Right hindlimb (tissue), 1 donor: ENCODE data around the gene RPA4.
"Not testable (repeated sequence)": the region's sequence is repeated elsewhere in the genome, so short reads cannot be mapped to it uniquely, and the experiment has no call there.

Source experiments
- DNase-seq: peaks from one replicate; pipeline ENCODE4 v3.0.0-alpha.2; 2018

Gene RPA4

GRCh38 chrX:96883608-96884007 lies at the start of gene RPA4:
Gene RPA4, plus strand, starts transcription at chrX:96883908. Its CDS starts 403 bp downstream, at chrX:96884311.
- no peak for DNase-seq

- no peak for DNase-seq
Observed at GRCh38 chrX:96834137-96834536, 49.6 kb upstream of the RPA4 start.

GRCh38 chrX:96835660-96836289 lies 47.9 kb upstream of the RPA4 start:
- DNase-seq = no peak

GRCh38 chrX:96837808-96838207 lies 45.9 kb upstream of the RPA4 start:
- no peak for DNase-seq

- DNase-seq = no peak
Observed at GRCh38 chrX:96838537-96838936, 45.2 kb upstream of the RPA4 start.

GRCh38 chrX:96841325-96841724 lies 42.4 kb upstream of the RPA4 start:
- DNase-seq = no peak

GRCh38 chrX:96841866-96842265 lies 41.8 kb upstream of the RPA4 start:
- not testable (repeated sequence) for DNase-seq

- DNase-seq = no peak
Observed at GRCh38 chrX:96843566-96843965, 40.1 kb upstream of the RPA4 start.

GRCh38 chrX:96846841-96847240 lies 36.9 kb upstream of the RPA4 start:
- no peak for DNase-seq

- DNase-seq = not testable (repeated sequence)
Observed at GRCh38 chrX:96859422-96859821, 24.3 kb upstream of the RPA4 start.

- no peak for DNase-seq
Observed at GRCh38 chrX:96861218-96861617, 22.5 kb upstream of the RPA4 start.

- DNase-seq = no peak
Observed at GRCh38 chrX:96861661-96862060, 22.0 kb upstream of the RPA4 start.

- DNase-seq = no peak
Observed at GRCh38 chrX:96884027-96884426, 319 bp downstream of the RPA4 start.

GRCh38 chrX:96889726-96890125 lies 6.0 kb downstream of the RPA4 start:
- DNase-seq = no peak

- DNase-seq = no peak
Observed at GRCh38 chrX:96906741-96907140, 23.0 kb downstream of the RPA4 start.

- DNase-seq = no peak
Observed at GRCh38 chrX:96907516-96908272, 24.0 kb downstream of the RPA4 start.

GRCh38 chrX:96909291-96909690 lies 25.6 kb downstream of the RPA4 start:
- DNase-seq = no peak

GRCh38 chrX:96918864-96919263 lies 35.2 kb downstream of the RPA4 start:
- DNase-seq = no peak

GRCh38 chrX:96919672-96920071 lies 36.0 kb downstream of the RPA4 start:
- DNase-seq = no peak

- DNase-seq = no peak
Observed at GRCh38 chrX:96924581-96924980, 40.9 kb downstream of the RPA4 start.

- no peak for DNase-seq
Observed at GRCh38 chrX:96929036-96929435, 45.3 kb downstream of the RPA4 start.
